ENCODE measurements around the gene CD38.
"Not testable (repeated sequence)": the region's sequence is repeated elsewhere in the genome, so short reads cannot be mapped to it uniquely, and the experiment has no call there.

The CD38 gene

DNA sequence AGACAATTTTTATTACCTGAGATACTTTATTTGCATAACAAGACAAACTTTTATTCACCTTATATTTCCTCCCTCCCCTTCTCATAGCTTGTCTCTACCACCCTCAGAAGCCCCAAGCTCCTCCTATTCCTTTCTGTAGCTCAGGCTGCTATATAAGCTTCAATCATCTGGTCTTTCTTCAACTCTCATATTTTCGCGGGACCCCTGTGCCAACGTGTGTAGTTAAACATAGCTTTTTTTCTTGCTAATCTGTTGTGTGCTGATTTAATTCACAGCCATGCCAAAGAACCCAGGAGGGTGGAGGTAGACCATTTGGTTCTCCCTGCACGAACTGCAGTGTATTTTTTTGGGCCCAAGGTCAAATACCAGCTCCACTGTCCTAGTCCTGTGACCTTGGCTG, 21.1 kb upstream of the CD38 start:
- in situ Hi-C loops (cut with MboI; ENCODE audit: low sequenced_read_pairs), result no loop called here

- in situ Hi-C loops (cut with MboI; ENCODE audit: low sequenced_read_pairs), result no loop called here
Measured at GRCh38 chr4:15758294-15758693, 19.8 kb upstream of the CD38 start.

DNA sequence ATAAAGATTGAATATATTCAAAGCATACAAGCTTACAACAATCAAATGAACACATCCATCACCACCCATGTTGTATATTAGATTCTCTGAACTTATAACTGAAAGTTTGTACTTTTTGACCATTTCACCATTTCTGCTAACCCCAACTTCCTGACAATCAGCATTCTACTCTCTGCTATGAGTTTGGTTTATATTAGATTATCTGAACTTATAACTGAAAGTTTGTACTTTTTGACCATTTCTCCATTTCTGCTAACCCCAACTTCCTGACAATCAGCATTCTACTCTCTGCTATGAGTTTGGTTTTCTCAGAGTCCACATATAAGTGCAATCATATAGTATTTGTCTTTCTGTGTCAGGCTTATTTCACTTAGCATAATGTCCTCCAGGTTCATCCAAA, 15.7 kb upstream of the CD38 start:
- in situ Hi-C loops (cut with MboI; ENCODE audit: low sequenced_read_pairs), result not testable (repeated sequence)

DNA sequence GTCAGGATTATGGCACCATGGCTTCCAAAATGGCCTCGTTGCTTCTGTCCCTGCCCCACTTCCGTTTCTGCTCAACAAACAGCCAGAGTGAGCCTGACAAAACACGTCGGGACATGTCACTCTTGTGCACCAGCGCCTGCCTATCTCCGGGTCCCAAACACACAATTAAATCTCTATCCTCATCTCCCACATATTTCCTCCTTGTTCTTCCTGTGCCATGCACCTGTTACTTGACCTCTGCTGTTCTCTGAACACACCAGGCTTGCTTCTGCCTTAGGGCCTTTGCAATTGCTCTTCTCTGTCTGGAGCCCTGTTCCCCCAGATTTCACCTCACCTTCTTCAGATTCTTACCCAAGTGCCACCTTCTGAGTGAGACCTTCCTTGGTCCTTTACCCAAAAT, 12.7 kb upstream of the CD38 start:
- in situ Hi-C loops (cut with MboI; ENCODE audit: low sequenced_read_pairs), result no loop called here

GRCh38 chr4:15765910-15766697, 12.0 kb upstream of the CD38 start:
- in situ Hi-C loops (cut with MboI; ENCODE audit: low sequenced_read_pairs), result no loop called here

DNA sequence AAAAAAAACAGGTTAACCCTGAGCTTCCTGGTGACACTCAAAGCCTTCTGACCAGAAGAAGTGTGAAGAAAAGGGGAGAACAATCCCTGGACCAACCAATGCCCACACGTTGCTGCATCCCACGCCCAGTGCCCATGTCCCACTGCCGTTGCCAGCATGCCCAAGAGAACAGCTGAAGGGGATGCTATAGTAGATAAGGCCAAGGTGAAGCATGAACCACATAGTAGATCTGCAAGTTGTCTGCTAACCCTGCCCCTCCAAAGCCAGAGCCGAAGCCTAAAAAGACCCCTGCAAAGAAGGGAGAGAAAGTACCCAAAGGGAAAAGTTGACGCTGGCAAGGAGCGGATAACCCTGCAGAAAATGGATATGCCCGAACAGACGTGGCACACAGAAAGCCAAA, 11.3 kb upstream of the CD38 start:
- in situ Hi-C loops (cut with MboI; ENCODE audit: low sequenced_read_pairs), result no loop called here

- in situ Hi-C loops (cut with MboI; ENCODE audit: low sequenced_read_pairs), result no loop called here
Measured at GRCh38 chr4:15769202-15769601, 8.9 kb upstream of the CD38 start.

GRCh38 chr4:15771216-15772058, 6.7 kb upstream of the CD38 start:
- in situ Hi-C loops (cut with MboI; ENCODE audit: low sequenced_read_pairs), result no loop called here

DNA sequence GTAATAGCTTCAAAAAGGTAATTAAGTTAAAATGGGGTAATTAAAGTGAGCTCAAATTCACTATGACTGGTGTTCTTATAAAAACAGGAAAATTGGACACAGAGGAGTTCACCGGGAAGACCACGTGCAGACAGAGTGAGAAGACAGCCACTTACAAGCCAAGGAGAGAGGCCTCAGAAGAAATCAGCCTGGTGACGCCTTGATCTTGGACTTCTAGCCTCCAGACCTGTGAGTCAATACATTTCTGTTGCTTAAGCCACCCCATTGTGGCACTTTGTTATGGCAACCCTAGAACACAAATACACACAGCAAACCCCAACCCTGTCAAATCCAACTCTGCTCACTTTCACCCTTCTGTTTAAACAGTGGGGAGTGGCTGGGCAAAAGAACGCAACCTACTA, 4.1 kb upstream of the CD38 start:
- in situ Hi-C loops (cut with MboI; ENCODE audit: low sequenced_read_pairs), result no loop called here

- in situ Hi-C loops (cut with MboI; ENCODE audit: low sequenced_read_pairs), result no loop called here
Measured at GRCh38 chr4:15776871-15777648, 1.1 kb upstream of the CD38 start.

- in situ Hi-C loops (cut with MboI; ENCODE audit: low sequenced_read_pairs), result no loop called here
Measured at GRCh38 chr4:15777697-15778288, 335 bp upstream of the CD38 start.

DNA sequence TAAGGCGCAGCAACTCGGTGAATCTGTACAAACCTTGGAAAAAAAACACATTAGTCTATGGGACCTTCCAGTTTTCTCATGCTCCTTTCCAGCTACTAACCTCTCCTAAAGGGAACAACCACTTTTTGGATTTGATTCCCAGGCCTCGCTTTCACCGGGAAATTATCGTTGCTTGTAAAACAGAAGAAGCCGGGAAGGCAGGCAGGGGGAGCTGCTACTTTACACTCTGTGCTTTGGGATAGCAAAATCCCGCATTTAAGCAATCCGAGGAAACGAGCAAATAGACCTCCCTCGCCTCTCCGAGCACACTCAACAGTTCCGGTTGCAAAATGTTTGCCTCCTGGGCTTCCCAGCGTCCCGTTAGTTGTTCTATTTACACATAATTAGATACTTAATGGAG, 1.2 kb downstream of the CD38 start:
- in situ Hi-C loops (cut with MboI; ENCODE audit: low sequenced_read_pairs), result no loop called here

DNA sequence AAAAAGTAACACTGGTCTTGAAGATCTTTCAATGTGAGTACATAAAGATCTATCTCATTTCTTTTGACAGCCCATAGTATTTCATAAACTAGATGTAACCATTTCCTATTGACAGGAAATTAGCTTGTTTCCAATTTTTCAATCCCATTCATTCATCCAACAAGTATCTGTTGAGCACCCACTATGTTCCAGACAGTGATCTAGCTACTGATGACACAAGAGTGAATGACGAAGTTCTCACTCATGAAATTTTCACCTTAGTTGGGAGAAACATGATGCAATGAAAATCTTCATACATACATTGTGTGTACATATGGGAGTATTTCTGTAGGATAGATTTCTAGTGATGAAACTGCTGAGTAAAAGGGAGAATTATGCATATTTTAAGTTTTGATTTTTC, 1.7 kb downstream of the CD38 start:
- in situ Hi-C loops (cut with MboI; ENCODE audit: low sequenced_read_pairs), result no loop called here

DNA sequence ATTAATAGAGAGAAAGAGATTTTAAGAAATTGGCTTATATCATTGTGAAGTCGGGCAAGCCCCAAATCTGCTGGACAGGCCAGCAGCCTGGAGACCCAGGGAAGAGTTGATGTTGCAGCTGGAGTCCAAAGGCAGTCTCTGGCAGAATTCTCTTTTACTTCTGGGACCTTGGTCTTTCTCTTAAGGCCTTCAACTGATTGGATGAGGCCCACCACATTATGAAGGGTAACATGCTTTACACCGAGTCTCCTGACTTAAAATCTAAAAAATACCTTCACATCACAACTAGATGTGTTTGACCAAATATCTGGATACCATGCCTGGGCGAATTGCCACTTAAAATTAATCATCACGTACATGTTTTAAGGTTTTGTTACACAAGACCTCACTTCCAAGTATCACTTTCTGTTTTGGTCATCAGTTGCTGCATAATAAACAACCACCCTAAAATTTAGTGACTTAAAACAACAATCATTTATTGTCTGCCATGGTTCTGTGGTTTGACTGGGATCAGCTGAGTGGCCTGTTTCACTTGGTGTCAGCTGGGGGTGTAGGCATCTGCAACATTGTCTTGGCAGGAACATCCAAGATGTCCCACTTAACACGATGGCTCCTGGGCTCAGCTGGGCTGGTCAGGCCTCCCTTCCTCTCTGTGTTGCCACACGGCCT, 3.4 kb downstream of the CD38 start:
- in situ Hi-C loops (cut with MboI; ENCODE audit: low sequenced_read_pairs), result no loop called here

DNA sequence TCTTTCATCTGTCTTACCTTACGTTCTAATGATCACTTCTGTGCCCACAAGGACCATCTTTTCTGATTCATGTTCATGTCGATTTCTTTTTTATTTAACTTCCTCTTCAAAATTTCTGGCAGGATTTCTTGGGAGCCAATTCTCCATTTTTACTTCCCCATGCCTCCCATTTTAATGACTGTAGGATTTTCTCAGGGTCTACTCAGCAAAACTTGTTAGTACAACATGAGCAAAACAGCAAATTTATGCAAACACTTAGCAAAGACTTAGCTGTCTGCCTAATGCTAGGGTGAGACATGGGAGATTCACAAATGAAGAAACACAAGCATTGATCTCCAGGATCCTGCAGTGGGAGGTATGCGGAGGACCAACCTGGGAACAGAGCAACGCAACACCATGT, 5.5 kb downstream of the CD38 start:
- in situ Hi-C loops (cut with MboI; ENCODE audit: low sequenced_read_pairs), result no loop called here

DNA sequence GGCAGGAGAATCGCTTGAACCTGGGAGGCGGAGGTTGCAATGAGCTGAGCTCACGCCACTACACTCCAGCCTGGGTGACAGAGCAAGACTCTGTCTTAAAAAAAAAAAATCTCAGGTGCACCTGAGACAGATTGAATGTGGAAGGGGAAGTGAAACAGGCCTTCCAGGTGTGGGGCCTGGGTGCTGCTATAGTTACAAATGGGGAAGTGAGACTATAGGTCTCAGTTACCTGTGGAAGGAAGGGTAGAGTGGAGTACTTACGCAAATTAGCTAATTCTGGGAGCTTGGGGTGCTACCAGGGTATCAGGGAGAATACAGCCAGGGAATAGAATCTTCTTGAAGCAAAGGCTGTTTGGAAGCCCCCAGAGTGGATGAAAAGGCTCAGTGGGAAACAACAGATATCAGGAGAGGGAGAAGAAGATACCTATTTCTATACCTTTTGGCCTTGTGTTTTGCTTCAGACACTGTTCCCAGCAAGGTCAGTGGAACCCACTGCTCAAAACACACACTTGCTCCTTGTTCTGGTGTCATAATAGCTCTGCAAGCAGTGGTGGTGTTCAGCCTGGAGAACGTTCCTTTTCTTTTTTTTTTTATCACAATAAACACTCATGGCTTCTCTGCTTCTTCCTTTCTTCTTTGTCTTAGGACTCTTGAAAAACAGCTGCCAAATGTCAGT, 7.0 kb downstream of the CD38 start:
- in situ Hi-C loops (cut with MboI; ENCODE audit: low sequenced_read_pairs), result no loop called here

- in situ Hi-C loops (cut with MboI; ENCODE audit: low sequenced_read_pairs), result no loop called here
Measured at GRCh38 chr4:15786743-15787142, 8.6 kb downstream of the CD38 start.

DNA sequence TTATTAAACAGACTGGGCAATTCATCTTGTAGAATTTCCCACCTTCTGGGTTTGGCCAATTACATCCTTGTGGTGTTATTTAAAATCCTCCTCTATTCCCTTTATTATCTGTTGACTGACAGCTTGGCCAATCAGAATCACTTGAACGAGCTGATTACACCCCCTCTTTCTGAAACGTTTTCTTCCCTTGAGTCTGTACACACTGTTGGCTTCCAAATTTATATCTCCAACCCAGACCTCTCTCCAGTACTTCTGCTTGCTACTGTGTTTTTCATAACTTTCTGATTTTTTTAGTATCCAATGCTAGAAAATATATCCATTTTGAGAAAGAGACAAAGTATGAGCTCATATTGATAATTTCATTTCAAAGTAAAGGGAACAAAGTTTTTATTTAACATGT, 14.8 kb downstream of the CD38 start:
- in situ Hi-C loops (cut with MboI; ENCODE audit: low sequenced_read_pairs), result no loop called here

GRCh38 chr4:15793506-15794363, 15.6 kb downstream of the CD38 start:
- in situ Hi-C loops (cut with MboI; ENCODE audit: low sequenced_read_pairs), result no loop called here

All from HL-60/S4 treated with retinoic acid at 250 ng/mL for 4 days and 3 days (cell line).